Testis (tissue), 3 donors: Measurements from ENCODE around the gene NHEJ1. TPM values are rescaled to one million over a fixed set of nuclear protein-coding genes. Genes with fewer than 3 reads are reported as not detected.

Experiments used
- DNase-seq: peaks from one replicate; pipeline ENCODE4 v3.0.0-alpha.2; 2019
- H3K27ac ChIP-seq, 2 donors: fragments of 200-600 bp; sonication (generic); one replicate each; pipeline ENCODE4 v1.5.1; 2019
- H3K27me3 ChIP-seq: fragments of 200-600 bp; sonication (generic); one replicate; pipeline ENCODE4 v1.5.1; 2019
- H3K36me3 ChIP-seq: fragments of 200-600 bp; sonication (generic); one replicate; pipeline ENCODE4 v1.5.1; 2017; ENCODE audit warnings: low read depth; ENCODE audit errors: missing control alignments
- H3K4me1 ChIP-seq: fragments of 200-600 bp; sonication (generic); one replicate; pipeline ENCODE4 v1.5.1; 2019
- H3K4me3 ChIP-seq, 2 donors: fragments of 200-600 bp; sonication (generic); one replicate each; pipeline ENCODE4 v1.5.1; 2017 to 2019
- H3K9me3 ChIP-seq: fragments of 200-600 bp; sonication (generic); one replicate; pipeline ENCODE4 v1.5.1; 2017
- POLR2A ChIP-seq: fragments of 450-650 bp; IDR thresholded peaks from one replicate; pipeline ENCODE4 v1.6.1; 2017; ENCODE audit warnings: antibody characterized with exemption, mild to moderate bottlenecking, moderate library complexity
- WGBS, 2 donors: methylation state at CpG; one replicate each; pipeline ENCODE4 v1.1.5; 2018; 5-methylcytosine and 5-hydroxymethylcytosine counted together
- intact Hi-C: fragments of 100-400 bp; cut with DNase I; formaldehyde crosslinking; loops from one replicate; pipeline ENCODE4 v1.15.1; 2023; ENCODE audit warnings: low total_unique reads
- polyA plus RNA-seq: library from polyadenylated mRNA; stranded (reverse); fragments of 350-450 nt; fragmentation: Illumina TruSeq; extraction: RNeasy Lipid Tissue Mini Kit (QIAGEN cat#74804); gene quantifications from one replicate; pipeline ENCODE4 v1.2.3, GENCODE V29; 2014; ENCODE audit warnings: low read depth, low replicate concordance; ENCODE audit not compliant: insufficient read depth
- total RNA-seq, 2 donors: library from RNA; depleted of rRNA; stranded (reverse); fragments of >200 nt; gene quantifications; one replicate each; pipeline ENCODE4 v1.2.3, GENCODE V29; 2016
- TF ChIP-seq, protein P1 (sequence below), 3 experiments: fragments of 450-650 bp in 2 of 3; fragments of 200-600 bp in 1 of 3; sonication (generic) in 1 of 3; IDR thresholded peaks; one replicate each; pipeline ENCODE4 v1.5.1; 2016 to 2019; ENCODE audit warnings: antibody characterized with exemption in 3 of 3, mild to moderate bottlenecking in 2 of 3, moderate library complexity in 1 of 3

Gene NHEJ1
- total and polyA plus RNA-seq, 3 donors from 2014 or later = 33.4 to 67.0 (median 38.5) TPM

DNA sequence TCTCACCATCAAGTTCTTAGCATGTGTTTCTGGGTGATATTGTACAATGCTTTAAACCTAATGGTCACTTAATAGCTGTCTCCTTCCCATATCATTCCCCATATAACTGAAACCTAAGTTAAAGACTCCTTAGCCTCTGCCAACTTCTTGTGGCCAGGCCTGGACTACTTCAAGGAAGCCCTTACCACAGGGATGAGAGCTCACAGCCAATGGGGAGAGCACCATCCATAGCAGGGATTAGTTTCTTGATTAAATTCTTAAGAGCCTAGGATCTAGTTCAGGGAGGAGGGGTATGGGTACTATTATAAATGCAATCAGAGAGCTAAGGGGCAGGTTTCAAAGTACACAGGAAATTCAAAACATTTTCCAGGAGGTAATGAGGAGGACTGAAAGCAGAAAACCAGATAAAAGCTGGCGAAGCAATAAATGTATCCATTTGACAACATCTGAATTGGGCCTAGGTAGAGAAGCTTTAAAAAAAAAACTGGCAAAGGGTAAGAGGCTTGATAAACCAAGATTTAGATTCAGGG, 65.1 kb downstream of the NHEJ1 start:
- WGBS, 2 donors = 77 to 89% methylated on average over 1 of the region's 1 CpG
- TF ChIP-seq POLR2A = no peak
- TF ChIP-seq, protein P1, sequence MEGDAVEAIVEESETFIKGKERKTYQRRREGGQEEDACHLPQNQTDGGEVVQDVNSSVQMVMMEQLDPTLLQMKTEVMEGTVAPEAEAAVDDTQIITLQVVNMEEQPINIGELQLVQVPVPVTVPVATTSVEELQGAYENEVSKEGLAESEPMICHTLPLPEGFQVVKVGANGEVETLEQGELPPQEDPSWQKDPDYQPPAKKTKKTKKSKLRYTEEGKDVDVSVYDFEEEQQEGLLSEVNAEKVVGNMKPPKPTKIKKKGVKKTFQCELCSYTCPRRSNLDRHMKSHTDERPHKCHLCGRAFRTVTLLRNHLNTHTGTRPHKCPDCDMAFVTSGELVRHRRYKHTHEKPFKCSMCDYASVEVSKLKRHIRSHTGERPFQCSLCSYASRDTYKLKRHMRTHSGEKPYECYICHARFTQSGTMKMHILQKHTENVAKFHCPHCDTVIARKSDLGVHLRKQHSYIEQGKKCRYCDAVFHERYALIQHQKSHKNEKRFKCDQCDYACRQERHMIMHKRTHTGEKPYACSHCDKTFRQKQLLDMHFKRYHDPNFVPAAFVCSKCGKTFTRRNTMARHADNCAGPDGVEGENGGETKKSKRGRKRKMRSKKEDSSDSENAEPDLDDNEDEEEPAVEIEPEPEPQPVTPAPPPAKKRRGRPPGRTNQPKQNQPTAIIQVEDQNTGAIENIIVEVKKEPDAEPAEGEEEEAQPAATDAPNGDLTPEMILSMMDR (IDR thresholded peaks at IDR 0.05) = no peak
- DNase-seq = no peak
- no peak overlapping the region for H3K27ac ChIP-seq
- intact Hi-C loops = no loop called here
- no peaks in the 10 kb centered on the region for H3K27me3 ChIP-seq
- H3K36me3 ChIP-seq = no peaks in the 10 kb centered on the region
- no peaks in the 10 kb centered on the region for H3K9me3 ChIP-seq
- H3K4me1 ChIP-seq = no peaks in the 10 kb centered on the region
- H3K4me3 ChIP-seq = no peak overlapping the region

- TF ChIP-seq, protein P1 (IDR thresholded peaks at IDR 0.05) = no peak
- TF ChIP-seq POLR2A = no peak
- Histone ChIP-seq H3K36me3 (no peaks in the 10 kb centered on the region), H3K9me3 (no peaks in the 10 kb centered on the region), H3K27me3 (no peaks in the 10 kb centered on the region), H3K27ac (no peak overlapping the region), H3K4me1 (no peaks in the 10 kb centered on the region), H3K4me3 (no peak overlapping the region)
- no peak for DNase-seq
- WGBS, 2 donors = 84 to 88% methylated on average over 3 of the region's 3 CpGs
- intact Hi-C loops = no loop called here
Observed at GRCh38 chr2:219094171-219094570, 66.4 kb downstream of the NHEJ1 start.

- Histone ChIP-seq H3K4me1 (no peaks in the 10 kb centered on the region), H3K27me3 (no peaks in the 10 kb centered on the region), H3K9me3 (no peaks in the 10 kb centered on the region), H3K27ac (no peak overlapping the region), H3K4me3 (no peak overlapping the region), H3K36me3 (no peaks in the 10 kb centered on the region)
- no peak for DNase-seq
- 68 to 82% methylated on average over 4 of the region's 4 CpGs for WGBS, 2 donors
- intact Hi-C loops = no loop called here
- no peak for TF ChIP-seq POLR2A
- TF ChIP-seq, protein P1 (IDR thresholded peaks at IDR 0.05) = no peak
Observed at GRCh38 chr2:219090436-219091299, 69.9 kb downstream of the NHEJ1 start.

DNA sequence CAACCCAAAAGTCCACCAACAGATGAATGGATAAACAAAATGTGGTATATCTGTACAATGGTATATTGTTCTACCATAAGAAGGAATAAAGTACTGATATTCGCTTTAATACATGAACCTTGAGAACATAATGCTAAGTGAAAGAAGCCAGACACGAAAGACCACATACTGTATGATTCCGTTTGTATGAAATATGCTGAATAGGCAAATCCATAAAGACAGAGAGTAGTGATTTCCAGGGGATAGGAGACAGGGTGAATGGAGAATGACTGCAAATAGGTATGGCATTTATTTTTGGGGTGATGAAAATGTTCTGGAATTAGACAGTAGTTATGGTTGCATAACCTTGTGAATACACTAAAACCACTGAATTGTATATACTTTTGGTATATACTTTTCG, 71.3 kb downstream of the NHEJ1 start:
- Histone ChIP-seq H3K9me3 (no peaks in the 10 kb centered on the region), H3K4me3 (no peak overlapping the region), H3K27me3 (no peaks in the 10 kb centered on the region), H3K4me1 (no peaks in the 10 kb centered on the region), H3K36me3 (no peaks in the 10 kb centered on the region), H3K27ac (no peak overlapping the region)
- DNase-seq = no peak
- 95 to 97% methylated on average over 4 of the region's 4 CpGs for WGBS, 2 donors
- intact Hi-C loops = no loop called here
- TF ChIP-seq, protein P1 (IDR thresholded peaks at IDR 0.05) = no peak
- no peak for TF ChIP-seq POLR2A
